ENCODE data around the gene EEFSEC.

DNA sequence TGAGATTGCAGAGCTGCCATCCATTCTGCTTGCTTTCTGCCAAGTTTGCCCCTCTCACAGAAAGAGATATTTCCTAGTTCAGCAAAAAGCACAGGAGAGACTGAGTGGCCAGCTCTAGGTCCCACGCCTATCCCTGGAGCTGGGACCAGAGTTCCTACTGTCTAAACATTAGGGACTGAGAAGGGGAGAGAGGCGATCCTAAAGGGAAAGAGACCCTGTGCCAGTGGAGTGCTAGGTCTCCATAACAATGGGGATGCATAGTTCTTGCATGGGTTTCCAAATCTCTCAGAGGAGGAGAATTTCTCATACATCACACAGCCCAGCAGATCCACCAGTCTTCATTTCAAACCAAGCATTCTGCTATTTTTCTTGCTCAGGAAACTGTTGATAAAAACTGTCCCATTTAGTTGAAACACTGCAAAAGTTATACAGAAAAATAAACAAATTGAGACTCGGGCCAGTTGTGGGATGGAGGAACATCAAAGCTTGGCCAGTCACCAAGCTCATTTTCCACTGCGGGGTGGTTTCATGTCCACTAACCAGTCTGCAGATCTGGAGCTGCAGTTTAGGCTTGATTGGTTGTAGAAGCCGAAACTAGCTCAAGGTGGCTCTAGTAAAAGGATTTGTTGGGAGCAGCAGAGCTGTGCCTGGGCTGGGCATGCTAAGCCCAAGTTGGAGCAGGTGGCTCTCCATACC is 62.7 kb downstream of the EEFSEC start:
- TF ChIP-seq POLR2A (IDR thresholded peaks at IDR 0.05) (no peak), CTCF (IDR thresholded peaks at IDR 0.05) (no peak)
